Erythroblast (primary cell): Measurements from ENCODE around the gene NEDD4.

Source experiments
- GATA1 ChIP-seq: IDR thresholded peaks from 2 replicates; pipeline ENCODE4 v1.6.1; 2011; ENCODE audit warnings: low read depth, mild to moderate bottlenecking, control low read depth, low read length, moderate library complexity
- POLR2A ChIP-seq: IDR thresholded peaks from 2 replicates; pipeline ENCODE4 v1.6.1; 2011; ENCODE audit warnings: mild to moderate bottlenecking, low read length

DNA sequence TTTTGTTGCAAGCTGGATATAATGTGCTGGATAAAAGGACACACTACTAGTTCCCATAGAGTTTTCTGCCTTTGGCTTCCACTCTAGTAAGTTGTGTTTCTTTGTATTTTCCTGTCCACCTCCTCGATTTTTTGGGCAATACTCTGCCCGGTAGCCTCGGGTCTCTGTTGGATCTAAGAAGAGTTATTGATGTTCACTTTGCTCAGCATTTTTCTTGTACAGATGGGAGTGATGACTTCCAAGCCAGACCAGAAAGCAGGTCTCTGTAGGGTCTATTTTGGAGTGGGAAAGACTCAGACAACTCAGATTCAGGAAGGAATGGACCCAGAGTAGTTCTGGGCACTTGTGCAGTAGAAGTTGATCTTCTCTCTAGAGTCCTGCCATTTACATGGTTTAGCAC, 214.5 kb downstream of the NEDD4 start:
- TF ChIP-seq POLR2A = no peak
- TF ChIP-seq GATA1 = no peak
